Progenitor cell of endocrine pancreas (in vitro differentiated cells): ENCODE data around the gene PKP2. TPM values are rescaled to one million over a fixed set of nuclear protein-coding genes. Genes with fewer than 3 reads are reported as not detected.
A peak's percentile ranks its signal among the peaks of the same experiment; 100 is the strongest.

Source experiments
- DNase-seq: peaks from one replicate; pipeline ENCODE4 v3.0.0; 2021; ENCODE audit warnings: low spot score; ENCODE audit not compliant: unreplicated experiment
- H3K27ac Mint-ChIP-seq: 2 replicates; pipeline ENCODE4 v1.8.0; 2021; ENCODE audit warnings: mild to moderate bottlenecking, moderate library complexity, mixed read lengths
- H3K27me3 Mint-ChIP-seq: 2 replicates; pipeline ENCODE4 v1.8.0; 2021; ENCODE audit warnings: mixed read lengths
- H3K36me3 Mint-ChIP-seq: 2 replicates; pipeline ENCODE4 v1.8.0; 2022; ENCODE audit warnings: mixed read lengths; ENCODE audit not compliant: insufficient read depth
- H3K4me1 Mint-ChIP-seq: 2 replicates; pipeline ENCODE4 v1.8.0; 2021; ENCODE audit warnings: low read depth, mixed read lengths
- H3K4me3 Mint-ChIP-seq: 2 replicates; pipeline ENCODE4 v1.8.0; 2021; ENCODE audit warnings: low read depth, mild to moderate bottlenecking, moderate library complexity, mixed read lengths
- H3K9me3 Mint-ChIP-seq: 2 replicates; pipeline ENCODE4 v1.8.0; 2021; ENCODE audit warnings: low read depth, mixed read lengths
- total RNA-seq: library from RNA; stranded (reverse); gene quantifications from 2 replicates; pipeline ENCODE4 v1.2.1, GENCODE V29; 2021
- TF ChIP-seq, protein P1 (sequence below): fragments of 200-600 bp; sonication (generic); IDR thresholded peaks from one replicate; pipeline ENCODE4 v1.5.0; 2021; ENCODE audit warnings: antibody characterized with exemption, mild to moderate bottlenecking; ENCODE audit not compliant: unreplicated experiment

PKP2 gene
- total RNA-seq, 1 donor from 2014 or later, result 103 TPM

DNA sequence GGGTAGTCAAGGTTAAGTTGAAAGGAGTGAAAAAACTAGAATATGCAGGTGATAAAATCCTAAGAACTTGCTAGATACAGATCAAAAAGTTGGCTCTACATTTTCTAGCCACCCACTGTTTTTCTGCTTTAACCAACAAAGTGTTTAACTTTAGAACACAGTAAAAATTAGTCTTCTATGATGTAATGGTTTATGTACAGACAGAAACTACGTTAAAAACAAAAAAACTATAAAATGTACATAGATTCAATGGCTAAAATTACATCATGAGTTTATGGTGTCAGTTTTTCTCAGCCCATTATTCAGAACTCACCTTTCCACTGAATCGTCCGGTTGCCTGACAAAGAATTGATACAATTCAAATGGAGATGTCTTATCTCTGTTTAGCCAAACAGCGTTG lies 143.0 kb downstream of the PKP2 start:
- no peaks in the 10 kb centered on the region for H3K27me3 Mint-ChIP-seq
- TF ChIP-seq, protein P1, sequence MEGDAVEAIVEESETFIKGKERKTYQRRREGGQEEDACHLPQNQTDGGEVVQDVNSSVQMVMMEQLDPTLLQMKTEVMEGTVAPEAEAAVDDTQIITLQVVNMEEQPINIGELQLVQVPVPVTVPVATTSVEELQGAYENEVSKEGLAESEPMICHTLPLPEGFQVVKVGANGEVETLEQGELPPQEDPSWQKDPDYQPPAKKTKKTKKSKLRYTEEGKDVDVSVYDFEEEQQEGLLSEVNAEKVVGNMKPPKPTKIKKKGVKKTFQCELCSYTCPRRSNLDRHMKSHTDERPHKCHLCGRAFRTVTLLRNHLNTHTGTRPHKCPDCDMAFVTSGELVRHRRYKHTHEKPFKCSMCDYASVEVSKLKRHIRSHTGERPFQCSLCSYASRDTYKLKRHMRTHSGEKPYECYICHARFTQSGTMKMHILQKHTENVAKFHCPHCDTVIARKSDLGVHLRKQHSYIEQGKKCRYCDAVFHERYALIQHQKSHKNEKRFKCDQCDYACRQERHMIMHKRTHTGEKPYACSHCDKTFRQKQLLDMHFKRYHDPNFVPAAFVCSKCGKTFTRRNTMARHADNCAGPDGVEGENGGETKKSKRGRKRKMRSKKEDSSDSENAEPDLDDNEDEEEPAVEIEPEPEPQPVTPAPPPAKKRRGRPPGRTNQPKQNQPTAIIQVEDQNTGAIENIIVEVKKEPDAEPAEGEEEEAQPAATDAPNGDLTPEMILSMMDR, result no peak
- H3K27ac Mint-ChIP-seq, result peak overlapping the region; percentile 98
- peak overlapping the region; percentile 98 for H3K4me3 Mint-ChIP-seq
- peaks cover 23% of the 10 kb centered on the region for H3K4me1 Mint-ChIP-seq
- H3K9me3 Mint-ChIP-seq, result no peaks in the 10 kb centered on the region
- H3K36me3 Mint-ChIP-seq, result peaks cover 32% of the 10 kb centered on the region
- DNase-seq, result no peak

DNA sequence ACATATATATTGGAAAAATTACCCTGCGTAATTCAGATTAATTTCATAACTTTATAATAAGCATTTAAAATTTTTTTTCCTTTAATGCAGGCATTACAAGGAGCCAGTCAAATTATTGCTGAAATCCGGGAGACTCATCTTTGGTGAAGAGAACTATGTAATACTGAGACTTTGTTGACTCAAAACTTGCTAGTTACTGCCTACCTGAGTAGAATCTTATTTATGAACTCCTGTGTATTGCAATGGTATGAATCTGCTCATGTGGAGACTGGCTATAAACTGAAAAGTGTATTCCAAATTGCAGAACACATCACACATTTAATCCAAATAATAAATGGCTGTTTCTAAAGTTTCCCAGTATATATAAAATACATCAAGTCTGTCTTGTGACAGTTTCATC lies 153.3 kb downstream of the PKP2 start:
- Mint-ChIP-seq H3K36me3 (peaks cover 39% of the 10 kb centered on the region), H3K9me3 (no peaks in the 10 kb centered on the region), H3K4me1 (peaks cover 3% of the 10 kb centered on the region)

DNA sequence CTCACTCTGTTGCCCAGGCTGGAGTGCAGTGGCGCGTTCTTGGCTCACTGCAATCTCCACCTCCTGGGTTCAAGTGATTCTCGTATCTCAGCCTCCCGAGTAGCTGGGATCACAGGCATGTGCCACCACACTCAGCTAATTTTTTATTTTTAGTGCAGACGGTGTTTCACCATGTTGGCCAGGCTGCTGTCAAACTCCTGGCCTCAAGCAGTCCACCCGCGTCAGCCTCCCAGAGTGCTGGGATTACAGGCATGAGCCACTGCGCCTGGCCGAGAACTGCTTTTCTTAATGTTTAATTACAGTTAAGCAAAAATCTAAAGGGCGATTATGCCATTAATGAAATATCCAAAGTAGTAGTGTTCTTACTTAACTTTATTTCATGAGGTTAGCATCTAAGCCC lies 154.4 kb downstream of the PKP2 start:
- peaks cover 35% of the 10 kb centered on the region for H3K36me3 Mint-ChIP-seq
- H3K9me3 Mint-ChIP-seq, result no peaks in the 10 kb centered on the region
- no peak overlapping the region for H3K27ac Mint-ChIP-seq
- H3K4me1 Mint-ChIP-seq, result peaks cover 3% of the 10 kb centered on the region
- TF ChIP-seq, protein P1, result no peak
- DNase-seq, result no peak
- no peak overlapping the region for H3K4me3 Mint-ChIP-seq
- no peaks in the 10 kb centered on the region for H3K27me3 Mint-ChIP-seq

More for the DNA sequence above, 153.3 kb downstream of the PKP2 start:
- H3K27ac Mint-ChIP-seq, result no peak overlapping the region
- H3K27me3 Mint-ChIP-seq, result no peaks in the 10 kb centered on the region
- no peak overlapping the region for H3K4me3 Mint-ChIP-seq
- no peak for DNase-seq
- TF ChIP-seq, protein P1, result no peak

Other genes with a start within 250 kb of the PKP2 start
- 150 and 151 TPM in 2 replicates for gene DNM1L, start 217.5 kb downstream of the PKP2 start, total RNA-seq
- gene YARS2, start 140.9 kb downstream of the PKP2 start, total RNA-seq, result 40.5 and 48.3 TPM in 2 replicates